Measurements from ENCODE around the gene PSMB11.
A peak's percentile ranks its signal among the peaks of the same experiment; 100 is the strongest.
"Not testable (repeated sequence)": the region's sequence is repeated elsewhere in the genome, so short reads cannot be mapped to it uniquely, and the experiment has no call there.

Gene PSMB11, protein sequence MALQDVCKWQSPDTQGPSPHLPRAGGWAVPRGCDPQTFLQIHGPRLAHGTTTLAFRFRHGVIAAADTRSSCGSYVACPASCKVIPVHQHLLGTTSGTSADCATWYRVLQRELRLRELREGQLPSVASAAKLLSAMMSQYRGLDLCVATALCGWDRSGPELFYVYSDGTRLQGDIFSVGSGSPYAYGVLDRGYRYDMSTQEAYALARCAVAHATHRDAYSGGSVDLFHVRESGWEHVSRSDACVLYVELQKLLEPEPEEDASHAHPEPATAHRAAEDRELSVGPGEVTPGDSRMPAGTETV

GRCh38 chr14:23042162-23042965, at the start of gene PSMB11:
PSMB11 (plus strand) TSS chr14:23042212; CDS start chr14:23042226, 14 bp downstream.
- H3K4me3 ChIP-seq (ENCODE audit: low read length), result no peak within 1 kb of the TSS

DNA sequence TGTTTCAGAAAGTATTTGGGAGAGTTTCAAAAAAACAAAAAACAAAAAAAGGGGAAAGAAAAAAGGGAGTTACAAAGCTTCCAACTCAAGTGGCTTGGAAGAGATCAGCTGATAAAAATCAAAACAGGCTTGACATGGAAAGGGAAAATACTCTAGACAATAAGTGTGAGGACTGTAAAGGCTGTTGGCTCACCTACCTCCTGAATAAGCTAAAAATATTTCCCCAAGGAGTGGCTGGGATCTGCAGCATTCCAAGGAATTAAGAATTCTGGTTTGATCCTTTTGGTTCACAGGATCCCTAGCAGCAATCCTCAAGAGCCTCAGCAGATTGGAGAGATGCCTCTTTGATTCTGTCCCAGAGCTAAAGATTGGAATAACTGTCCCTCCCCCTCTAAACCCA, 48.5 kb upstream of the PSMB11 start:
- TF ChIP-seq ZNF274 (IDR thresholded peaks at IDR 0.05; ENCODE audit: low read depth, low read length), result no peak
- H3K4me3 ChIP-seq (ENCODE audit: low read length), result no peak overlapping the region

More at GRCh38 chr14:23042162-23042965, at the start of gene PSMB11:
- TF ChIP-seq ZNF274 (IDR thresholded peaks at IDR 0.05; ENCODE audit: low read depth, low read length), result no peak

DNA sequence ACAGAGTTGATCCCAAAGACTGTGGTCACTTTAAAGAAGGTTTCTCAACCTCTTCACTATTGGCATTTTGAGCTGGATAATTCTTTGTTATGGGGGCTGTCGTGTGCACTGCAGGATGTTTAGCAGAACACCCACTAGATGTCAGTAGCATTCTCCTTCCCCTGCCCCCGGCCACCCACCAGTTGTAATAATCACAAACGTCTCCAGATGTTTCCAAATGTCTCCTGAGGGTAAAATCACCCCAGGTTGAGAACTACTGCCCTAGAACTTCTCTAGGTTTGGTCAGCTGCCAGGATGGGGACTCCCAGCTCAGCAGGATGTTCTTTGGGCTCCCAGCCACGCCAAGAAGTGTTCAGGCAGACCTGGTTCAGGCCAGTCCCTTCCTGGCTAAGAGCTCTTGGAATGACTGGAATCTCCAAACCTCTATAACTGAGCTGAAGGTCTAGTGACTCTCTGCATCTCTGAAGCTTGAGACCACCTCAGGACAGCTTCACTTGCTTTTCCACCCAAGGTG, 47.2 kb upstream of the PSMB11 start:
- TF ChIP-seq ZNF274 (IDR thresholded peaks at IDR 0.05; ENCODE audit: low read depth, low read length), result no peak
- no peak overlapping the region for H3K4me3 ChIP-seq (ENCODE audit: low read length)

GRCh38 chr14:22995889-22996625, 46.0 kb upstream of the PSMB11 start:
- no peak overlapping the region for H3K4me3 ChIP-seq (ENCODE audit: low read length)
- no peak for TF ChIP-seq ZNF274 (IDR thresholded peaks at IDR 0.05; ENCODE audit: low read depth, low read length)

DNA sequence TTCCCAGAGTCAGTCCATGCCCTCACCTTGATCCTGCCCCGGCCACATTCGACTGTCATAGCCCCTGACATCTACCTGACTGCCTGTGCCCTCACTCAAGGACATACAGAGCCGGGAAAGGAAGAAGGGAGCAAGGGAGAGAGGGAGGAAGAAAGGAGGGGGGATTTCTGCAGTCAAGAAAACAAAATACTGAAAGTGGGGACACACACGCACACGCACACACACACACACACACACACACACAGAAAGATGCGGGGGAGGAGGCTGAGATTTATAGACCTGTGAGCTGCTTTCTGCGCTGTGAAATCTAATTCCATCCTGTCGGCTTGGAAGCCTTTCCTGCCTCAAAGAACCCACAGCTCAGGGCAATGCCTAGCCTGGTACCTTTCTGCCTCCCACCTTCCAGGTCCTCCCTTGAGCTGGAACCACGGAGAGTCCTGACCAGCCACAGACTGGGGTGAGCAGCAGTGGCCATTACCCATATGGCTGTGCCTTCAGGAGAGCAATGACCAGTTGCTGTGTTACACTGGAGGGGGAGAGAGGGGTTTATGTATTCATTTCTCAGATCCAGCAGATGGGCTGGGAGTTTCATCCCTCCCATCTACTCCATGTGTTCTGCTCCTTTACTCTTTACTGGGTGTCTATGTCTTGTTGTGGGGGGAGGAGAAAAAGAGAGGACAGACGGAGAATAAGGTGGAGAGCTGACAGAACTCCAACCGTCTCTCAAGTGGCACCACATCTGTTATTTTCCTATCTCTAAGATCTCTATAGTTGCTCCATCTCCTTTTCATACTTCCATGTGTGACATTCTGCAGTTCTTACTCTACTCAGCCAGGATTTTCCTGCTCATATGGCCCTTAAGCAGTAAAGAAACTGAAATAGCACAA, 45.0 kb upstream of the PSMB11 start:
- no peak for TF ChIP-seq ZNF274 (IDR thresholded peaks at IDR 0.05; ENCODE audit: low read depth, low read length)
- H3K4me3 ChIP-seq (ENCODE audit: low read length), result no peak overlapping the region

DNA sequence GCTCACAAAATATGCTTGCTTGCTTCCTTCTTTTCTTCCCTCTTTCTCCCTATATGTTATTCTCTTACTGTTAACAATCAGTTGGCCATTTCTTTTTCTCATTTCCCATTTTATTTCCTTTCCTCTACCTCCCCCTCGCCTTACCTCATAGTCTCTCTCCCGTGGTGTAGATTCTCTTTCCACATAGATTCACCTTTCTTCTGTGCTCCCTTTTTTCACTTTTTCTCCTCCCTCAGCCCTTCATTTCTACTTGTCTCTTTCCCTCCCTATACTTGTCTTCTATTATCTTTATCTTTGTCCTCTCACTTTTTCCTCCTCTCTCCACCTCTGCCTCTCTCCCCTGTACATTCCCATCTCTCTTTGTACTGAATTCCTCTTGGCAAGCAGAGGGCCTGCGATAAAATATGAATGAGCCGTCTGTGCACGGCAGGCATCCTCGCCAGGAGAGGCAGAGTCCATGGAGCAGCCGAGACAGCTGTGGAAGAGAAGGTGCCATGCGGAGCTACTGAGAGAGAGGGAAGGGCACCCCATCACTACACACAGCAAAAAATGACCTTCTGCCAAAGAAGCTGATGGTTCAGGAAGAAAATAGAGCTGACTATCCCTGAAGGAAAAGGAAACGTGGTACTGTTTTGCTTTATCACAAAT, 44.2 kb upstream of the PSMB11 start:
- no peak overlapping the region for H3K4me3 ChIP-seq (ENCODE audit: low read length)
- TF ChIP-seq ZNF274 (IDR thresholded peaks at IDR 0.05; ENCODE audit: low read depth, low read length), result no peak

- TF ChIP-seq ZNF274 (IDR thresholded peaks at IDR 0.05; ENCODE audit: low read depth, low read length), result no peak
Measured at GRCh38 chr14:22998329-22999012, 43.5 kb upstream of the PSMB11 start.

DNA sequence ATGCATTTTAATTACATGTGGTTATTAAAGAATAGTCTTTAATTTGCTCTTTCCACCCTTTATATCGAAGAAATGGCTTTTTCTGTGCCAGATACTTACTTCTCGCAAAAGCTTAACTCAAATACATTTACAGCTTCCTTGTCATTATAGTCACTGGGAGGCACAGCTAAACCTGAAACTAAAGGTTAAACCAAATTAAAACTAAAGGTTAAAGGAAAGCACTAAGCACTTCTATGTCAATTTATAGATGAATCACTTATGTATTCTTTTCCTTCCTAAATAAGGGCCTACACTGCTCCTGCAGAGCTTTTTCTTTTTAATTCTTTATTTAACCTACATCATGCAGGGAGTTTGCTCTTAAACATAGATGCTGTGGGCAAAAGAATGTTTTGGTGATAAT, 41.2 kb upstream of the PSMB11 start:
- no peak for TF ChIP-seq ZNF274 (IDR thresholded peaks at IDR 0.05; ENCODE audit: low read depth, low read length)
- H3K4me3 ChIP-seq (ENCODE audit: low read length), result no peak overlapping the region

More at GRCh38 chr14:22998329-22999012, 43.5 kb upstream of the PSMB11 start:
- no peak overlapping the region for H3K4me3 ChIP-seq (ENCODE audit: low read length)

GRCh38 chr14:23002592-23002991, 39.4 kb upstream of the PSMB11 start:
- H3K4me3 ChIP-seq (ENCODE audit: low read length), result no peak overlapping the region
- no peak for TF ChIP-seq ZNF274 (IDR thresholded peaks at IDR 0.05; ENCODE audit: low read depth, low read length)

GRCh38 chr14:23004274-23004673, 37.7 kb upstream of the PSMB11 start:
- H3K4me3 ChIP-seq (ENCODE audit: low read length), result not testable (repeated sequence)

GRCh38 chr14:23005451-23006187, 36.4 kb upstream of the PSMB11 start:
- no peak for TF ChIP-seq ZNF274 (IDR thresholded peaks at IDR 0.05; ENCODE audit: low read depth, low read length)
- H3K4me3 ChIP-seq (ENCODE audit: low read length), result no peak overlapping the region

DNA sequence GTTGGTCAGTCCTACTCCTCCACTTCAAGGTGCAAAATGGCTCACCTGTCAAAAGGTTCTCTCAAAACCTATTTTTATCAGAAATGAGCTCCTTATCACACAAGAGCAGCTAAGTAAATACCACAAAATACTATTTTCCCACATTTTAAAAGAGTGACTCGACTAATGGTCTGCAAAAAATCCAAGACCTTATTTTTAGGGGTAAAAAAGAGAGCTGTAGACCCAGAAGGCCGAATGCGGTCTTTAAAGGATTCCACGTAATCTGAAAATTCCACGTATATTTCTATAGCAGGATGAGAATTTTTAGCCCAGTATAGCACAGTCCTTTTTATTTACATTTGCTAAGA, 35.9 kb upstream of the PSMB11 start:
- no peak for TF ChIP-seq ZNF274 (IDR thresholded peaks at IDR 0.05; ENCODE audit: low read depth, low read length)
- H3K4me3 ChIP-seq (ENCODE audit: low read length), result peak overlapping the region; percentile 71
